GM12878 (cell line): ENCODE data around the gene SIT1. TPM values are rescaled to one million over a fixed set of nuclear protein-coding genes. Genes with fewer than 3 reads are reported as not detected.

Experiments
- ATAC-seq: fragments of 200-7000 bp; cut with Tn5 transposase; 3 replicates; pipeline ENCODE4 v1.9.1; 2020; ENCODE audit warnings: mild to moderate bottlenecking, moderate library complexity
- BruUV-seq: library from RNA; stranded (reverse); fragments of 400-500 nt; replicated peaks from 2 replicates; lab custom pipeline; 2021; lab: Mats Ljungman, UMichigan
- CTCF ChIA-PET: fragments of 300-600 bp; sonication (Branson Sonifier 250); formaldehyde crosslinking; extraction: SDS; loops from one replicate; lab custom pipeline; 2021; ENCODE audit warnings: inconsistent platforms; lab: Yijun Ruan, JAX
- POLR2A ChIA-PET: fragments of 350-600 bp; formaldehyde crosslinking; extraction: SDS; loops from one replicate; lab custom pipeline; 2021; ENCODE audit warnings: inconsistent platforms; lab: Charles Lee
- RAD21 ChIA-PET: fragments of 300-600 bp; sonication (Branson Sonifier 250); formaldehyde crosslinking; loops from one replicate; lab custom pipeline; 2023; ENCODE audit warnings: antibody characterized with exemption; ENCODE audit not compliant: unreplicated experiment; lab: Charles Lee
- SMC1A ChIA-PET: fragments of 300-600 bp; sonication (Branson Sonifier 250); formaldehyde crosslinking; loops from one replicate; lab custom pipeline; 2023; ENCODE audit not compliant: unreplicated experiment, uncharacterized antibody; lab: Charles Lee
- DNase-seq: peaks from one replicate; pipeline ENCODE4 v3.0.0-alpha.2; 2011; ENCODE audit warnings: low read depth, low spot score
- FAIRE-seq: peaks from 3 replicates; lab custom pipeline; 2011; peaks lifted over from hg19 to GRCh38; lab: Jason Lieb, UNC
- H2AFZ ChIP-seq: 2 replicates; pipeline ENCODE4 v1.6.0; 2011; ENCODE audit warnings: low read depth, low read length, control low read depth; ENCODE audit not compliant: control insufficient read depth
- H3K27ac ChIP-seq: 2 replicates; pipeline ENCODE4 v1.5.1; 2011; ENCODE audit warnings: control low read depth; ENCODE audit not compliant: control insufficient read depth, insufficient read depth
- H3K27me3 ChIP-seq, 2 experiments: replicated peaks in 1 of 2; 2 replicates each; pipeline versions ENCODE4 v1.6.0 to v1.6.1; 2011; ENCODE audit warnings: low read length in 1 of 2; ENCODE audit not compliant: control insufficient read depth in 2 of 2, insufficient read depth in 2 of 2
- H3K36me3 ChIP-seq, 2 experiments: 2 replicates each; pipeline ENCODE4 v1.5.1; 2011; ENCODE audit warnings: low read length in 1 of 2; ENCODE audit not compliant: control insufficient read depth in 2 of 2, insufficient read depth in 2 of 2
- H3K4me1 ChIP-seq: 2 replicates; pipeline ENCODE4 v1.6.1; 2011; ENCODE audit warnings: mild to moderate bottlenecking, low read length, moderate library complexity, mixed read lengths; ENCODE audit not compliant: control insufficient read depth, insufficient read depth
- H3K4me2 ChIP-seq: 2 replicates; pipeline ENCODE4 v1.6.0; 2011; ENCODE audit warnings: control low read depth; ENCODE audit not compliant: control insufficient read depth, insufficient read depth
- H3K4me3 ChIP-seq: fragments of 200-600 bp; sonication (generic); 2 replicates; pipeline ENCODE4 v1.5.1; 2016
- H3K79me2 ChIP-seq: 2 replicates; pipeline ENCODE4 v1.6.0; 2011; ENCODE audit warnings: low read length; ENCODE audit not compliant: control insufficient read depth, insufficient read depth
- H3K9ac ChIP-seq: 2 replicates; pipeline ENCODE4 v1.8.0; 2011; ENCODE audit warnings: low read length, control low read depth, mixed read lengths; ENCODE audit not compliant: control insufficient read depth, insufficient read depth
- H3K9me3 ChIP-seq: replicated peaks from 3 replicates; pipeline ENCODE4 v1.5.1; 2011; ENCODE audit warnings: mild to moderate bottlenecking, low read length; ENCODE audit not compliant: control insufficient read depth, insufficient read depth
- H4K20me1 ChIP-seq: 2 replicates; pipeline ENCODE4 v1.6.0; 2011; ENCODE audit not compliant: control insufficient read depth, insufficient read depth
- CREM ChIP-seq: IDR thresholded peaks from 2 replicates; pipeline ENCODE4 v1.6.1; 2014; ENCODE audit warnings: antibody characterized with exemption, low read depth
- EED ChIP-seq: sonication (generic); IDR thresholded peaks from 2 replicates; pipeline ENCODE4 v1.6.1; 2016; ENCODE audit warnings: antibody characterized with exemption, low read depth
- JUNB ChIP-seq: IDR thresholded peaks from 2 replicates; pipeline ENCODE4 v1.6.1; 2016; ENCODE audit warnings: antibody characterized with exemption, mild to moderate bottlenecking
- SMAD5 ChIP-seq: IDR thresholded peaks from 2 replicates; pipeline ENCODE4 v1.6.1; 2016; ENCODE audit warnings: antibody characterized with exemption, low read depth
- SMARCA5 ChIP-seq: fragments of 450-650 bp; IDR thresholded peaks from 2 replicates; pipeline ENCODE4 v1.6.1; 2017; ENCODE audit warnings: mild to moderate bottlenecking
- STAT1 ChIP-seq: fragments of 450-650 bp; conservative IDR thresholded peaks from 2 replicates; pipeline ENCODE4 v1.6.1; 2014; ENCODE audit warnings: antibody characterized with exemption, mild to moderate bottlenecking
- STAT3 ChIP-seq: IDR thresholded peaks from 2 replicates; pipeline ENCODE4 v1.6.1; 2011; ENCODE audit warnings: low read depth, low read length, improper control_type of control experiment
- TCF3 ChIP-seq: IDR thresholded peaks from 2 replicates; pipeline ENCODE4 v1.6.1; 2012; ENCODE audit warnings: low read depth, mild to moderate bottlenecking, low read length, borderline replicate concordance; ENCODE audit not compliant: insufficient read depth
- ZNF274 ChIP-seq: IDR thresholded peaks from one replicate; pipeline ENCODE4 v1.8.0; 2011; ENCODE audit not compliant: insufficient read length, insufficient read depth
- ZSCAN29 ChIP-seq: fragments of 450-650 bp; IDR thresholded peaks from 2 replicates; pipeline ENCODE4 v1.6.1; 2017; ENCODE audit warnings: mild to moderate bottlenecking, moderate library complexity
- WGBS: methylation state at CpG from one replicate; pipeline ENCODE4 v1.1.6; 2016; ENCODE audit warnings: low lambda C conversion rate; ENCODE audit not compliant: insufficient replicate concordance, insufficient coverage; ENCODE audit errors: missing lambda C conversion rate; 5-methylcytosine and 5-hydroxymethylcytosine counted together
- in situ Hi-C: fragments of 300-500 bp; cut with MboI; formaldehyde crosslinking; loops from 9 replicates; pipeline ENCODE4 v1.14.3; 2018; ENCODE audit warnings: mixed read lengths
- intact Hi-C: fragments of 100-400 bp; cut with micrococcal nuclease; formaldehyde crosslinking; loops from one replicate; pipeline ENCODE4 v1.14.2; 2022; ENCODE audit not compliant: unreplicated experiment
- polyA plus RNA-seq, 11 experiments: library from polyadenylated mRNA; depleted of rRNA in 4 of 11; unstranded in 6 of 11; stranded (reverse) in 5 of 11; fragments of >200 nt; fragmentation: Nextera tagmentation in 4 of 11; fragmentation: Illumina TruSeq in 1 of 11; extraction: Ambion mirVana in 4 of 11; extraction: Trizol in 1 of 11; gene quantifications; 1 replicate in 1 of 11; 2 replicates in 10 of 11; pipeline versions ENCODE4 v1.2.1 to v1.2.3, GENCODE V29; 2011 to 2016; ENCODE audit warnings: inconsistent platforms in 2 of 11, missing spikeins in 2 of 11, low read depth in 1 of 11
- total RNA-seq, 4 experiments: library from RNA; depleted of rRNA in 3 of 4; stranded (reverse); fragments of >200 nt in 3 of 4; fragmentation: Illumina TruSeq in 1 of 4; extraction: Trizol in 1 of 4; gene quantifications; 2 replicates each; pipeline versions ENCODE4 v1.2.1 to v1.2.3, GENCODE V29; 2013 to 2021

Gene SIT1
- total and polyA plus RNA-seq, 10 of the 15 experiments (the other 5 are each of a cell fraction or from before 2014, with no cell fraction given), result 0.97 to 137 (median 59.7) TPM

DNA sequence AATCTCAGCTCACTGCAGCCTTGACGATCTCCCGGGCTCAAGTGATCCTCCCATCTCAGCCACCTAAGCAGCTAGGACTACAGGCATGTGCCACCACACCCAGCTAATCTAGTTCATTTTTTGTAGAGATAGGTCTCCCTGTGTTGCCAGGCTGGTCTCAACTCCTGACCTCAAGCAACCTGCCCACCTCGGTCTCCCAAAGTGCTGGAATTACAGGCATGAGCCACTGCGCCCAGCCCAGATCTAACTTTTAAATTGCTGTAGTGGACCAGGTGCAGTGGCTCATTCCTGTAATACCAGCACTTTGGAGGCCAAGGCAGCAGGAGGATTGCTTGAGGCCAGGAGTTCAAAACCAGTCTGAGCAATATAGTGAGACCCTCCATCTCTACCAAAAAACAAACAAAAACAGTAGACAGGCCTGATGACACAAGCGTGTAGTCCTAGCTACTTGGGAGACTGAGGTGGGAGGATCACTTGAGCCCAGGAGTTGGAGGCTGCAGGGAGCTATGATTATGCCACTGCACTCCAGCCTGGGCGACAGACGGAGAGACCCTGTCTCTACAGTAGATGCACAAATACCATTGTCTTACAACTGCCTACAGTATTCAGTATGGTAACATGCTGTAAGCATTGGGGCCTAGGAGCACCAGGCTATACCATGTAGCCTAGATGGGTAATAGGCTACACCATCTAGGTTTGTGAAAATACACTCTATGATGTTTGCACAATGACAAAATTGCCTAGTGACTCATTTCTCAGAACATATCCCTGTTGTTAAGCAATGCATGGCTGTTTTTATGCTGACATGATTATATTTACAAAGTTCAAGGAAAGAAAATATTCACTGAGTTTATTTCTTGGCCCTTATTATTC is 1.5 kb upstream of the SIT1 start:
- no peaks in the 10 kb centered on the region for H4K20me1 ChIP-seq
- CTCF ChIA-PET, result interaction anchor here (1.1 to 8.8 kb wide), 6 partner anchors 12 to 77 kb away, joined by 3 to 139 read pairs (median 58); partner anchors contain the start of genes ARHGEF39, CD72, CREB3 and TLN1
- H3K4me3 ChIP-seq, result no peak overlapping the region
- WGBS, result 91% methylated on average over 7 of the region's 7 CpGs
- no peak overlapping the region for H3K9ac ChIP-seq
- in situ Hi-C loops, result no loop called here
- H3K27ac ChIP-seq, result no peak overlapping the region
- intact Hi-C loops, result loop anchor here (10.0 kb wide), 1 partner anchor 173 kb away; the partner anchor contains the start of genes FAM221B and TMEM8B
- H3K9me3 ChIP-seq, result no peaks in the 10 kb centered on the region
- H2AFZ ChIP-seq, result no peak overlapping the region
- H3K27me3 ChIP-seq, result no peaks in the 10 kb centered on the region
- SMC1A ChIA-PET, result interaction anchor here (6.5 kb wide), 1 partner anchor 78 kb away, joined by 96 read pairs; the partner anchor contains the start of genes CREB3 and TLN1
- RAD21 ChIA-PET, result interaction anchor here (9.6 kb wide), 1 partner anchor 77 kb away, joined by 133 read pairs; the partner anchor contains the start of genes CREB3 and TLN1
- no peak overlapping the region for H3K4me2 ChIP-seq
- no peaks in the 10 kb centered on the region for H3K36me3 ChIP-seq
- peaks cover 18% of the 10 kb centered on the region for H3K79me2 ChIP-seq
- DNase-seq, result no peak
- ATAC-seq, result no peak
- BruUV-seq, result no TSS peak
- H3K4me1 ChIP-seq, result peaks cover 30% of the 10 kb centered on the region
- no peak for TF ChIP-seq SMARCA5
- TF ChIP-seq JUNB, result peak; percentile 29; the same call in 1 of the 2 replicates
- no peak for TF ChIP-seq ZSCAN29
- TF ChIP-seq STAT1, result no peak
- TF ChIP-seq CREM, result no peak
- TF ChIP-seq SMAD5, result no peak
- TF ChIP-seq EED, result 0 out of 2 replicates have a peak, but pooled peaks have one; percentile 30
- no peak for TF ChIP-seq STAT3
- no peak for TF ChIP-seq ZNF274
- TF ChIP-seq TCF3, result no peak
- no peak for FAIRE-seq
- POLR2A ChIA-PET, result interaction anchor here (8.1 to 11.1 kb wide), 2 partner anchors 8 to 77 kb away, joined by 127 to 163 read pairs; partner anchors contain the start of genes ARHGEF39, CCDC107, CREB3 and RMRP
